ENCODE measurements around the gene CARS2.
"Not testable (repeated sequence)": the region's sequence is repeated elsewhere in the genome, so short reads cannot be mapped to it uniquely, and the experiment has no call there.

Gene CARS2

DNA sequence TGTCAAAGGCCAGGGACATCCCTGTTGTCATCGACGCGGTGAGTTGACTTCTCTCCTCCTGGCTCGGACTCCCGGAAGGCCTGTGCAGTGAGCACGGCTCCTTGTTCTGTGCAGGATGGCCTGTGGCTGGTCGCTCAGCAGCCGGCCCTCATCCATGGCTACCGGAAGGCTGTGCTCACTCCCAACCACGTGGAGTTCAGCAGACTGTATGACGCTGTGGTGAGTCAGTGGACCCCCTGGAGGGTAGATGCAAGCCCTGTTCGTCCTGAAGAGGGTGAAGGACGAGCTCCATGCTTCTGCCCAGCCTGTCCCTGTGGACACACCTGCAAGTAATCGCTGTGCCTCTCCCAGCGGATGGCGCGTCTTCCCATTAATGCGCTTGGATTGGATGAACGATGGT, 71.4 kb downstream of the CARS2 start (continued):
- TF ChIP-seq ZNF777 (tag by site-specific recombination; IDR thresholded peaks at IDR 0.05; ENCODE audit: borderline replicate concordance) (no peak), ZNF398 (tag by site-specific recombination; IDR thresholded peaks at IDR 0.05) (no peak)

- ChIA-PET CTCF (no interaction called here), POLR2A (no interaction called here)
- Histone ChIP-seq H3K27ac (ENCODE audit: extremely low read depth, low read depth, low read length) (no peak overlapping the region), H3K4me1 (ENCODE audit: control insufficient read depth, insufficient read depth, low read length) (no peaks in the 10 kb centered on the region), H3K9me3 (ENCODE audit: control insufficient read depth, insufficient read depth, low read depth, low read length) (no peaks in the 10 kb centered on the region), H3K4me3 (ENCODE audit: low read depth, low read length) (no peak overlapping the region), H3K36me3 (ENCODE audit: control insufficient read depth in 2 of 2, insufficient read depth in 1 of 2, low read length in 2 of 2) (peaks cover 0 to 73% of the 10 kb centered on the region in 2 experiments; a peak in 1 of 3 replicates)
- TF ChIP-seq ZBTB48 (tag by site-specific recombination; IDR thresholded peaks at IDR 0.05) (no peak), ZNF350 (tag by site-specific recombination; IDR thresholded peaks at IDR 0.05) (no peak), ZNF561 (tag by site-specific recombination; IDR thresholded peaks at IDR 0.05; ENCODE audit: borderline replicate concordance) (no peak), ZNF776 (tag by site-specific recombination; IDR thresholded peaks at IDR 0.05; ENCODE audit: borderline replicate concordance) (no peak), ZNF660 (tag by site-specific recombination; IDR thresholded peaks at IDR 0.05) (no peak), ZNF670 (tag by site-specific recombination; IDR thresholded peaks at IDR 0.05; ENCODE audit: low read depth) (no peak), KLF16 (tag by site-specific recombination; IDR thresholded peaks at IDR 0.05) (no peak), ZNF138 (tag by site-specific recombination; IDR thresholded peaks at IDR 0.05; ENCODE audit: borderline replicate concordance) (no peak), ZNF311 (tag by site-specific recombination; IDR thresholded peaks at IDR 0.05; ENCODE audit: borderline replicate concordance) (no peak)
- TF ChIP-seq, protein P1, sequence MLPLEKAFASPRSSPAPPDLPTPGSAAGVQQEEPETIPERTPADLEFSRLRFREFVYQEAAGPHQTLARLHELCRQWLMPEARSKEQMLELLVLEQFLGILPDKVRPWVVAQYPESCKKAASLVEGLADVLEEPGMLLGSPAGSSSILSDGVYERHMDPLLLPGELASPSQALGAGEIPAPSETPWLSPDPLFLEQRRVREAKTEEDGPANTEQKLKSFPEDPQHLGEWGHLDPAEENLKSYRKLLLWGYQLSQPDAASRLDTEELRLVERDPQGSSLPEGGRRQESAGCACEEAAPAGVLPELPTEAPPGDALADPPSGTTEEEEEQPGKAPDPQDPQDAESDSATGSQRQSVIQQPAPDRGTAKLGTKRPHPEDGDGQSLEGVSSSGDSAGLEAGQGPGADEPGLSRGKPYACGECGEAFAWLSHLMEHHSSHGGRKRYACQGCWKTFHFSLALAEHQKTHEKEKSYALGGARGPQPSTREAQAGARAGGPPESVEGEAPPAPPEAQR (tag by site-specific recombination; IDR thresholded peaks at IDR 0.05) = no peak
- TF ChIP-seq, protein P2, sequence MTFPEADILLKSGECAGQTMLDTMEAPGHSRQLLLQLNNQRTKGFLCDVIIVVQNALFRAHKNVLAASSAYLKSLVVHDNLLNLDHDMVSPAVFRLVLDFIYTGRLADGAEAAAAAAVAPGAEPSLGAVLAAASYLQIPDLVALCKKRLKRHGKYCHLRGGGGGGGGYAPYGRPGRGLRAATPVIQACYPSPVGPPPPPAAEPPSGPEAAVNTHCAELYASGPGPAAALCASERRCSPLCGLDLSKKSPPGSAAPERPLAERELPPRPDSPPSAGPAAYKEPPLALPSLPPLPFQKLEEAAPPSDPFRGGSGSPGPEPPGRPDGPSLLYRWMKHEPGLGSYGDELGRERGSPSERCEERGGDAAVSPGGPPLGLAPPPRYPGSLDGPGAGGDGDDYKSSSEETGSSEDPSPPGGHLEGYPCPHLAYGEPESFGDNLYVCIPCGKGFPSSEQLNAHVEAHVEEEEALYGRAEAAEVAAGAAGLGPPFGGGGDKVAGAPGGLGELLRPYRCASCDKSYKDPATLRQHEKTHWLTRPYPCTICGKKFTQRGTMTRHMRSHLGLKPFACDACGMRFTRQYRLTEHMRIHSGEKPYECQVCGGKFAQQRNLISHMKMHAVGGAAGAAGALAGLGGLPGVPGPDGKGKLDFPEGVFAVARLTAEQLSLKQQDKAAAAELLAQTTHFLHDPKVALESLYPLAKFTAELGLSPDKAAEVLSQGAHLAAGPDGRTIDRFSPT (tag by site-specific recombination; IDR thresholded peaks at IDR 0.05) = no peak
- TF ChIP-seq, protein P3, sequence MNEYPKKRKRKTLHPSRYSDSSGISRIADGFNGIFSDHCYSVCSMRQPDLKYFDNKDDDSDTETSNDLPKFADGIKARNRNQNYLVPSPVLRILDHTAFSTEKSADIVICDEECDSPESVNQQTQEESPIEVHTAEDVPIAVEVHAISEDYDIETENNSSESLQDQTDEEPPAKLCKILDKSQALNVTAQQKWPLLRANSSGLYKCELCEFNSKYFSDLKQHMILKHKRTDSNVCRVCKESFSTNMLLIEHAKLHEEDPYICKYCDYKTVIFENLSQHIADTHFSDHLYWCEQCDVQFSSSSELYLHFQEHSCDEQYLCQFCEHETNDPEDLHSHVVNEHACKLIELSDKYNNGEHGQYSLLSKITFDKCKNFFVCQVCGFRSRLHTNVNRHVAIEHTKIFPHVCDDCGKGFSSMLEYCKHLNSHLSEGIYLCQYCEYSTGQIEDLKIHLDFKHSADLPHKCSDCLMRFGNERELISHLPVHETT (tag by site-specific recombination; IDR thresholded peaks at IDR 0.05) = no peak
Observed at GRCh38 chr13:110633776-110634175, 72.1 kb downstream of the CARS2 start.

GRCh38 chr13:110632255-110632654, 73.7 kb downstream of the CARS2 start:
- POLR2A ChIA-PET; H3K4me3 ChIP-seq (ENCODE audit: low read depth, low read length); H3K27ac ChIP-seq (ENCODE audit: extremely low read depth, low read depth, low read length); CTCF ChIA-PET; H3K4me1 ChIP-seq (ENCODE audit: control insufficient read depth, insufficient read depth, low read length); H3K9me3 ChIP-seq (ENCODE audit: control insufficient read depth, insufficient read depth, low read depth, low read length): not testable (repeated sequence)
- peaks cover 0 to 73% of the 10 kb centered on the region in 2 experiments; a peak in 1 of 3 replicates for H3K36me3 ChIP-seq (ENCODE audit: control insufficient read depth in 2 of 2, insufficient read depth in 1 of 2, low read length in 2 of 2)

All from HEK293 (cell line).